K562 (cell line): Measurements from ENCODE around the gene PIP4K2A. TPM values are rescaled to one million over a fixed set of nuclear protein-coding genes. Genes with fewer than 3 reads are reported as not detected.

ENCODE experiments used
- ATAC-seq: fragments of 200-7000 bp; cut with Tn5 transposase; 3 replicates; pipeline ENCODE4 v1.9.1; 2020; ENCODE audit warnings: moderate library complexity
- BruUV-seq: library from RNA; stranded (reverse); fragments of 400-500 nt; replicated peaks from 2 replicates; lab custom pipeline; 2021; lab: Mats Ljungman, UMichigan
- CTCF ChIA-PET: fragments of 300-600 bp; formaldehyde crosslinking; extraction: SDS; loops from one replicate; lab custom pipeline; 2021; ENCODE audit warnings: low intra/inter-chr PET ratio; lab: Yijun Ruan, JAX
- POLR2A ChIA-PET: fragments of 300-600, 350-650 bp; sonication (Branson Sonifier 250); formaldehyde crosslinking; extraction: SDS; loops from one replicate; lab custom pipeline; 2021; ENCODE audit warnings: antibody characterized with exemption, inconsistent platforms; lab: Yijun Ruan, JAX
- DNase-seq, 4 experiments: peaks; one replicate each; pipeline versions ENCODE4 v3.0.0 to v3.0.0-alpha.2; 2011 to 2018; ENCODE audit warnings: low spot score in 3 of 4, mixed read lengths in 3 of 4; ENCODE audit errors: extremely low read depth in 1 of 4
- FAIRE-seq: peaks from 2 replicates; lab custom pipeline; 2011; peaks lifted over from hg19 to GRCh38; lab: Jason Lieb, UNC
- H2AFZ ChIP-seq: 2 replicates; pipeline ENCODE4 v1.6.0; 2011; ENCODE audit warnings: low read depth, low read length, control low read depth, inconsistent platforms
- H3K27ac ChIP-seq: fragments of 200-600 bp; 3 replicates; pipeline ENCODE4 v1.8.0; 2011; ENCODE audit warnings: low read depth, mild to moderate bottlenecking, control low read depth, inconsistent platforms, low read length, moderate library complexity, mixed read lengths; ENCODE audit errors: extremely low read depth
- H3K27me3 ChIP-seq, 2 experiments: fragments of 300-600 bp in 1 of 2; 2 replicates in 1 of 2; 3 replicates in 1 of 2; pipeline versions ENCODE4 v1.6.0 to v1.8.0; 2011; ENCODE audit warnings: inconsistent platforms in 2 of 2, low read length in 2 of 2, mild to moderate bottlenecking in 1 of 2, mixed read lengths in 1 of 2, moderate library complexity in 1 of 2; ENCODE audit not compliant: control insufficient read depth in 2 of 2, insufficient read depth in 2 of 2
- H3K36me3 ChIP-seq: fragments of 300-600 bp; 3 replicates; pipeline ENCODE4 v1.8.0; 2011; ENCODE audit warnings: mild to moderate bottlenecking, low read length, inconsistent platforms; ENCODE audit not compliant: control insufficient read depth, insufficient read depth
- H3K4me1 ChIP-seq, 2 experiments: fragments of 200-600 bp in 1 of 2; replicated peaks in 1 of 2; 2 replicates in 1 of 2; 3 replicates in 1 of 2; pipeline versions ENCODE4 v1.5.1 to v1.8.0; 2011; ENCODE audit warnings: inconsistent platforms in 2 of 2, low read length in 2 of 2, mild to moderate bottlenecking in 1 of 2, mixed read lengths in 1 of 2, moderate library complexity in 1 of 2; ENCODE audit not compliant: control insufficient read depth in 2 of 2, insufficient read depth in 2 of 2
- H3K4me2 ChIP-seq: 2 replicates; pipeline ENCODE4 v1.6.1; 2011; ENCODE audit warnings: low read length, control low read depth, inconsistent platforms, mixed read lengths; ENCODE audit not compliant: insufficient read depth
- H3K4me3 ChIP-seq: fragments of 200-600 bp; sonication (generic), shearing (Covaris generic); 2 replicates; pipeline ENCODE4 v1.5.1; 2016; ENCODE audit warnings: control low read depth, inconsistent platforms
- H3K79me2 ChIP-seq: fragments of 200-600 bp; 3 replicates; pipeline ENCODE4 v1.8.0; 2011; ENCODE audit warnings: low read length, inconsistent platforms; ENCODE audit not compliant: control insufficient read depth, insufficient read depth
- H3K9ac ChIP-seq, 2 experiments: 2 replicates each; pipeline versions ENCODE4 v1.6.0 to v1.6.1; 2011; ENCODE audit warnings: low read depth in 2 of 2, low read length in 2 of 2, control low read depth in 1 of 2, inconsistent platforms in 1 of 2, mild to moderate bottlenecking in 1 of 2, mixed read lengths in 1 of 2; ENCODE audit not compliant: insufficient read depth in 1 of 2
- H3K9me1 ChIP-seq: one replicate; pipeline ENCODE4 v1.6.0; 2011; ENCODE audit warnings: inconsistent platforms, mild to moderate bottlenecking, low read length, moderate library complexity; ENCODE audit not compliant: control insufficient read depth, insufficient read depth
- H3K9me3 ChIP-seq: replicated peaks from 2 replicates; pipeline ENCODE4 v1.5.1; 2011; ENCODE audit warnings: low read depth, low read length, inconsistent platforms; ENCODE audit not compliant: control insufficient read depth, insufficient read depth
- H4K20me1 ChIP-seq: replicated peaks from 2 replicates; pipeline ENCODE4 v1.6.1; 2011; ENCODE audit warnings: low read length, inconsistent platforms, mixed read lengths; ENCODE audit not compliant: control insufficient read depth, insufficient read depth
- BACH1 ChIP-seq: fragments of 200-800 bp; sonication (Bioruptor generic); IDR thresholded peaks from 2 replicates; pipeline ENCODE4 v1.6.1; 2016; ENCODE audit warnings: missing genetic modification characterization, missing compliant biosample characterization
- BRF2 ChIP-seq: IDR thresholded peaks from 3 replicates; pipeline ENCODE4 v1.6.1; 2011; ENCODE audit warnings: borderline replicate concordance, mild to moderate bottlenecking; ENCODE audit not compliant: insufficient read length, insufficient read depth
- HNRNPLL ChIP-seq: fragments of 200-400 bp; formaldehyde crosslinking; IDR thresholded peaks from 2 replicates; pipeline ENCODE4 v1.6.1; 2017; ENCODE audit warnings: low read length, low read depth, mild to moderate bottlenecking; ENCODE audit not compliant: poor library complexity, severe bottlenecking
- JUND ChIP-seq, 2 experiments: IDR thresholded peaks; 2 replicates in 1 of 2; 3 replicates in 1 of 2; pipeline ENCODE4 v1.6.1; 2011; ENCODE audit warnings: borderline replicate concordance in 2 of 2, low read depth in 2 of 2, low read length in 2 of 2, improper control_type of control experiment in 1 of 2, missing biosample characterization in 1 of 2, missing genetic modification characterization in 1 of 2, missing genetic modification reagents in 1 of 2
- LEF1 ChIP-seq: fragments of 450-650 bp; IDR thresholded peaks from 2 replicates; pipeline ENCODE4 v1.6.1; 2016; ENCODE audit warnings: mild to moderate bottlenecking
- NFIC ChIP-seq: fragments of 450-650 bp; IDR thresholded peaks from 2 replicates; pipeline ENCODE4 v1.6.1; 2017; ENCODE audit warnings: mild to moderate bottlenecking, inconsistent platforms
- PTRF ChIP-seq: fragments of 450-650 bp; IDR thresholded peaks from 2 replicates; pipeline ENCODE4 v1.6.1; 2016; ENCODE audit warnings: mild to moderate bottlenecking, missing genetic modification characterization, missing compliant biosample characterization
- RBM39 ChIP-seq: fragments of 200-400 bp; formaldehyde crosslinking; optimal IDR thresholded peaks from 2 replicates; pipeline ENCODE3; 2018; ENCODE audit warnings: low read depth, low read length
- TAL1 ChIP-seq: fragments of 450-650 bp; IDR thresholded peaks from 2 replicates; pipeline ENCODE4 v1.6.1; 2016; ENCODE audit warnings: mild to moderate bottlenecking
- TCF3 ChIP-seq: sonication (generic); formaldehyde crosslinking; IDR thresholded peaks from 2 replicates; pipeline ENCODE4 v1.4.0; 2020; ENCODE audit warnings: mild to moderate bottlenecking, missing genetic modification reagents
- TEAD4 ChIP-seq, 2 experiments: sonication (generic) in 1 of 2; formaldehyde crosslinking in 1 of 2; IDR thresholded peaks; 2 replicates each; pipeline versions ENCODE4 v1.6.1 to v1.8.0; 2012 to 2022; ENCODE audit warnings: borderline replicate concordance in 1 of 2, inconsistent platforms in 1 of 2, low read length in 1 of 2, mild to moderate bottlenecking in 1 of 2, missing genetic modification reagents in 1 of 2
- ZNF696 ChIP-seq: fragments of 250-450 bp; sonication (Bioruptor Pico); conservative IDR thresholded peaks from 2 replicates; pipeline ENCODE4 v1.4.0; 2020; ENCODE audit warnings: mild to moderate bottlenecking, moderate library complexity
- WGBS: fragments of 100-300 bp; shearing (Covaris generic); methylation state at CpG from one replicate; pipeline ENCODE4 v1.1.6; 2016; ENCODE audit warnings: low coverage, mixed read lengths; ENCODE audit not compliant: insufficient coverage; ENCODE audit errors: missing lambda C conversion rate; 5-methylcytosine and 5-hydroxymethylcytosine counted together
- in situ Hi-C: fragments of 300-500 bp; cut with MboI; formaldehyde crosslinking; loops from 4 replicates; pipeline ENCODE4 v1.15.0; 2018; ENCODE audit warnings: inconsistent platforms, mixed read lengths
- intact Hi-C: fragments of 100-400 bp; cut with micrococcal nuclease; formaldehyde crosslinking; loops from 2 replicates; pipeline ENCODE4 v1.14.2; 2022
- polyA plus RNA-seq, 8 experiments: library from polyadenylated mRNA; depleted of rRNA in 4 of 8; stranded (reverse) in 5 of 8; unstranded in 3 of 8; fragments of >200 nt; fragmentation: Nextera tagmentation in 2 of 8; fragmentation: Illumina TruSeq in 1 of 8; extraction: Ambion mirVana in 2 of 8; extraction: Trizol in 1 of 8; gene quantifications; 2 replicates each; pipeline versions ENCODE4 v1.2.1 to v1.2.3, GENCODE V29; 2011 to 2014; ENCODE audit warnings: inconsistent platforms in 1 of 8, missing spikeins in 1 of 8
- total RNA-seq, 7 experiments: library from RNA; depleted of rRNA in 6 of 7; stranded (reverse); fragments of >200 nt in 6 of 7; fragmentation: Illumina TruSeq in 2 of 7; extraction: Trizol in 2 of 7; gene quantifications; 2 replicates each; pipeline versions ENCODE4 v1.2.1 to v1.2.3, GENCODE V29; 2011 to 2021; ENCODE audit warnings: low replicate concordance in 1 of 7
- TF ChIP-seq, protein P1 (sequence below): sonication (generic); formaldehyde crosslinking; IDR thresholded peaks from 2 replicates; pipeline ENCODE4 v1.8.1; 2023; ENCODE audit warnings: missing genetic modification reagents, mild to moderate bottlenecking, borderline replicate concordance

Gene PIP4K2A
- total and polyA plus RNA-seq, 9 of the 15 experiments (the other 6 are each of a cell fraction or from before 2014, with no cell fraction given): 35.6 to 117 (median 71.9) TPM

DNA sequence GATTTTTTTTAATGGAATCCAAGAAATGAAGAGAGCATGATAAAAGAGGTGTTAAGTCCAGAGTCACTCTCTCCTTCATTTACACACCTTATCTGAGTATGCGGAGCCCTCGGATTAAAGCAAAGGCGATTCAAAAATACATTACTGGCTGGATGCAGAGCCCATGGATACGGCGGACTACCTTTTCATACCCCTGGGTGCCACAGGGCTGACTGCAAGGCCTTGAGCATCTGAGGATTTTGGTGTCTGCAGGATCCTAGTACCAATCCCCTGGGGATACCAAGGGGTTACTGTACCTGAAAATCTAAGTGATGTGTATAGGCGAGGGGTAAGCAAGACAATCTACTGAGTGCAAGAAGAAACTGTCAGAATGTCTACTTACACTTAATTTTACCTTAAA lies 20.5 kb downstream of the PIP4K2A start (continued):
- TF ChIP-seq, protein P1, sequence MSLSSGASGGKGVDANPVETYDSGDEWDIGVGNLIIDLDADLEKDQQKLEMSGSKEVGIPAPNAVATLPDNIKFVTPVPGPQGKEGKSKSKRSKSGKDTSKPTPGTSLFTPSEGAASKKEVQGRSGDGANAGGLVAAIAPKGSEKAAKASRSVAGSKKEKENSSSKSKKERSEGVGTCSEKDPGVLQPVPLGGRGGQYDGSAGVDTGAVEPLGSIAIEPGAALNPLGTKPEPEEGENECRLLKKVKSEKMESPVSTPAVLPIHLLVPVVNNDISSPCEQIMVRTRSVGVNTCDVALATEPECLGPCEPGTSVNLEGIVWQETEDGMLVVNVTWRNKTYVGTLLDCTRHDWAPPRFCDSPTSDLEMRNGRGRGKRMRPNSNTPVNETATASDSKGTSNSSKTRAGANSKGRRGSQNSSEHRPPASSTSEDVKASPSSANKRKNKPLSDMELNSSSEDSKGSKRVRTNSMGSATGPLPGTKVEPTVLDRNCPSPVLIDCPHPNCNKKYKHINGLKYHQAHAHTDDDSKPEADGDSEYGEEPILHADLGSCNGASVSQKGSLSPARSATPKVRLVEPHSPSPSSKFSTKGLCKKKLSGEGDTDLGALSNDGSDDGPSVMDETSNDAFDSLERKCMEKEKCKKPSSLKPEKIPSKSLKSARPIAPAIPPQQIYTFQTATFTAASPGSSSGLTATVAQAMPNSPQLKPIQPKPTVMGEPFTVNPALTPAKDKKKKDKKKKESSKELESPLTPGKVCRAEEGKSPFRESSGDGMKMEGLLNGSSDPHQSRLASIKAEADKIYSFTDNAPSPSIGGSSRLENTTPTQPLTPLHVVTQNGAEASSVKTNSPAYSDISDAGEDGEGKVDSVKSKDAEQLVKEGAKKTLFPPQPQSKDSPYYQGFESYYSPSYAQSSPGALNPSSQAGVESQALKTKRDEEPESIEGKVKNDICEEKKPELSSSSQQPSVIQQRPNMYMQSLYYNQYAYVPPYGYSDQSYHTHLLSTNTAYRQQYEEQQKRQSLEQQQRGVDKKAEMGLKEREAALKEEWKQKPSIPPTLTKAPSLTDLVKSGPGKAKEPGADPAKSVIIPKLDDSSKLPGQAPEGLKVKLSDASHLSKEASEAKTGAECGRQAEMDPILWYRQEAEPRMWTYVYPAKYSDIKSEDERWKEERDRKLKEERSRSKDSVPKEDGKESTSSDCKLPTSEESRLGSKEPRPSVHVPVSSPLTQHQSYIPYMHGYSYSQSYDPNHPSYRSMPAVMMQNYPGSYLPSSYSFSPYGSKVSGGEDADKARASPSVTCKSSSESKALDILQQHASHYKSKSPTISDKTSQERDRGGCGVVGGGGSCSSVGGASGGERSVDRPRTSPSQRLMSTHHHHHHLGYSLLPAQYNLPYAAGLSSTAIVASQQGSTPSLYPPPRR (CRISPR knock-in tag): no peak
- TF ChIP-seq RBM39 (no peak), LEF1 (0 out of 2 replicates have a peak, but pooled peaks have one; percentile 2)

GRCh38 chr10:22693371-22693784 lies 21.0 kb downstream of the PIP4K2A start:
- H3K4me3 ChIP-seq: no peak overlapping the region
- H2AFZ ChIP-seq: no peak overlapping the region
- peak overlapping the region; percentile 27; the same call in 1 of the 3 replicates for H3K27ac ChIP-seq
- H3K4me2 ChIP-seq: peak overlapping the region; percentile 56; the same call in 1 of the 2 replicates
- BruUV-seq: no TSS peak
- H3K4me1 ChIP-seq: peaks cover 5 to 49% of the 10 kb centered on the region in 2 experiments
- DNase-seq (peak; percentile 36 to 82 (median 56)), FAIRE-seq (peak; percentile 77), ATAC-seq (peak; percentile 86)
- POLR2A ChIA-PET: interaction anchor here (0.5 to 3.0 kb wide), 9 partner anchors 10 to 486 kb away, joined by 3 to 18 read pairs (median 3); no protein-coding TSS in a partner anchor
- intact Hi-C loops (no loop called here), in situ Hi-C loops (no loop called here)
- no peaks in the 10 kb centered on the region; the same call in 1 of the 2 replicates for H3K9me3 ChIP-seq
- H3K79me2 ChIP-seq: peaks cover 100% of the 10 kb centered on the region
- no peaks in the 10 kb centered on the region for H3K9me1 ChIP-seq
- 0% methylated on average over 5 of the region's 5 CpGs for WGBS
- CTCF ChIA-PET: no interaction called here
- no peaks in the 10 kb centered on the region for H3K27me3 ChIP-seq
- H3K36me3 ChIP-seq: peaks cover 15% of the 10 kb centered on the region; the same call in 2 of the 3 replicates
- peak overlapping the region in 1 of 2 experiments; percentile 11; a peak in 1 of 4 replicates for H3K9ac ChIP-seq
- H4K20me1 ChIP-seq: no peaks in the 10 kb centered on the region
- TF ChIP-seq TAL1 (peak; percentile 16; the same call in 1 of the 2 replicates), ZNF696 (CRISPR knock-in tag) (no peak), BRF2 (no peak), TEAD4 (IDR thresholded peaks at IDR 0.05; ENCODE audit: low read length) (peak; percentile 45; the same call in 1 of the 2 replicates), TEAD4 (CRISPR knock-in tag; IDR thresholded peaks at IDR 0.05; ENCODE audit: borderline replicate concordance) (no peak), PTRF (no peak), NFIC (no peak), BACH1 (no peak), TCF3 (CRISPR knock-in tag) (peak; percentile 59), JUND (IDR thresholded peaks at IDR 0.05; ENCODE audit: borderline replicate concordance, low read depth, low read length) (peak; percentile 94), JUND (tag; IDR thresholded peaks at IDR 0.05; ENCODE audit: borderline replicate concordance, low read depth, low read length) (peak; percentile 90; the same call in 2 of the 3 replicates), HNRNPLL (no peak)
